PFSK-1 (cell line): Measurements from ENCODE around the gene CDH19.

Experiments
- FOXP2 ChIP-seq: optimal IDR thresholded peaks from 2 replicates; pipeline ENCODE3; 2011; ENCODE audit warnings: borderline replicate concordance, control low read depth, inconsistent platforms; ENCODE audit not compliant: insufficient read depth; ENCODE audit errors: extremely low read length, extremely low read depth
- POLR2AphosphoS5 ChIP-seq: IDR thresholded peaks from 2 replicates; pipeline ENCODE4 v1.6.1; 2012; ENCODE audit warnings: low read depth, mild to moderate bottlenecking, control low read depth, low read length, moderate library complexity
- REST ChIP-seq, 2 experiments: IDR thresholded peaks; 2 replicates each; pipeline versions ENCODE4 v1.6.1 to v1.8.0; 2011 to 2012; ENCODE audit warnings: low read depth in 2 of 2, low read length in 2 of 2, control low read depth in 1 of 2, inconsistent platforms in 1 of 2, mild to moderate bottlenecking in 1 of 2, moderate library complexity in 1 of 2; ENCODE audit not compliant: insufficient read depth in 1 of 2
- SIN3A ChIP-seq: IDR thresholded peaks from 2 replicates; pipeline ENCODE4 v1.6.1; 2012; ENCODE audit warnings: mild to moderate bottlenecking, low read length, moderate library complexity, borderline replicate concordance; ENCODE audit not compliant: insufficient read depth
- TAF1 ChIP-seq: IDR thresholded peaks from 2 replicates; pipeline ENCODE4 v1.6.1; 2012; ENCODE audit warnings: low read length, control low read depth, borderline replicate concordance; ENCODE audit not compliant: insufficient read depth

Gene CDH19

GRCh38 chr18:66511289-66511688, 92.6 kb downstream of the CDH19 start:
- TF ChIP-seq TAF1 (no peak), REST (IDR thresholded peaks at IDR 0.05; ENCODE audit: insufficient read depth in 1 of 2, low read depth in 2 of 2, low read length in 2 of 2) (no peak), FOXP2 (no peak), POLR2AphosphoS5 (no peak), SIN3A (no peak)

GRCh38 chr18:66510357-66511045, 93.4 kb downstream of the CDH19 start:
- TF ChIP-seq FOXP2 (no peak), POLR2AphosphoS5 (no peak), REST (IDR thresholded peaks at IDR 0.05; ENCODE audit: insufficient read depth in 1 of 2, low read depth in 2 of 2, low read length in 2 of 2) (no peak), SIN3A (no peak), TAF1 (no peak)

GRCh38 chr18:66508937-66509336, 95.0 kb downstream of the CDH19 start:
- TF ChIP-seq SIN3A (no peak), FOXP2 (no peak), TAF1 (no peak), POLR2AphosphoS5 (no peak), REST (IDR thresholded peaks at IDR 0.05; ENCODE audit: insufficient read depth in 1 of 2, low read depth in 2 of 2, low read length in 2 of 2) (no peak)

- TF ChIP-seq REST (IDR thresholded peaks at IDR 0.05; ENCODE audit: insufficient read depth in 1 of 2, low read depth in 2 of 2, low read length in 2 of 2), result no peak
- TF ChIP-seq POLR2AphosphoS5, result no peak
- no peak for TF ChIP-seq TAF1
- no peak for TF ChIP-seq SIN3A
- TF ChIP-seq FOXP2, result no peak
Observed at GRCh38 chr18:66506178-66506577, 97.7 kb downstream of the CDH19 start.

- TF ChIP-seq POLR2AphosphoS5 (no peak), REST (IDR thresholded peaks at IDR 0.05; ENCODE audit: insufficient read depth in 1 of 2, low read depth in 2 of 2, low read length in 2 of 2) (no peak), FOXP2 (no peak)
Observed at GRCh38 chr18:66497351-66497750, 106.5 kb downstream of the CDH19 start.
